Caco-2 (cell line): Measurements from ENCODE around the gene ADD1. TPM values are rescaled to one million over a fixed set of nuclear protein-coding genes. Genes with fewer than 3 reads are reported as not detected.

Source experiments
- BruUV-seq: library from RNA; stranded (reverse); fragments of 400-500 nt; replicated peaks from 2 replicates; lab custom pipeline; 2021; lab: Mats Ljungman, UMichigan
- CTCF ChIA-PET: fragments of 300-600 bp; sonication (Branson Sonifier 250); formaldehyde crosslinking; loops from one replicate; lab custom pipeline; 2022; ENCODE audit warnings: antibody characterized with exemption; lab: Charles Lee
- POLR2A ChIA-PET: fragments of 300-600 bp; sonication (Branson Sonifier 250); formaldehyde crosslinking; loops from one replicate; lab custom pipeline; 2022; ENCODE audit warnings: antibody characterized with exemption; lab: Charles Lee
- DNase-seq, 2 experiments: peaks; one replicate each; pipeline versions ENCODE4 v3.0.0 to v3.0.0-alpha.2; 2020 to 2022
- H3K27me3 ChIP-seq: replicated peaks from 2 replicates; pipeline ENCODE4 v1.6.0; 2011; ENCODE audit warnings: low read length; ENCODE audit not compliant: control insufficient read depth, insufficient read depth
- H3K36me3 ChIP-seq: 2 replicates; pipeline ENCODE4 v1.5.1; 2011; ENCODE audit warnings: low read length; ENCODE audit not compliant: control insufficient read depth, insufficient read depth
- H3K4me1 ChIP-seq: fragments of 250-450 bp; sonication (Bioruptor Pico); 2 replicates; pipeline ENCODE4 v1.5.1; 2020; ENCODE audit warnings: mild to moderate bottlenecking
- H3K4me3 ChIP-seq: 2 replicates; pipeline ENCODE4 v1.5.1; 2011; ENCODE audit warnings: low read depth, mild to moderate bottlenecking, control low read depth, low read length
- H3K9me3 ChIP-seq: fragments of 250-450 bp; sonication (Bioruptor Pico); 2 replicates; pipeline ENCODE4 v1.5.1; 2020; ENCODE audit warnings: mild to moderate bottlenecking, moderate library complexity
- H3K27ac Mint-ChIP-seq: one replicate; pipeline ENCODE4 v1.8.0; 2022; ENCODE audit warnings: mixed read lengths; ENCODE audit not compliant: unreplicated experiment
- H3K27me3 Mint-ChIP-seq: one replicate; pipeline ENCODE4 v1.8.0; 2022; ENCODE audit warnings: mixed read lengths; ENCODE audit not compliant: insufficient read depth, unreplicated experiment
- H3K36me3 Mint-ChIP-seq: one replicate; pipeline ENCODE4 v1.8.0; 2022; ENCODE audit warnings: mild to moderate bottlenecking, mixed read lengths; ENCODE audit not compliant: insufficient read depth, unreplicated experiment
- H3K4me1 Mint-ChIP-seq: one replicate; pipeline ENCODE4 v1.8.0; 2022; ENCODE audit warnings: low read depth, mixed read lengths; ENCODE audit not compliant: unreplicated experiment
- H3K4me3 Mint-ChIP-seq: one replicate; pipeline ENCODE4 v1.8.0; 2022; ENCODE audit warnings: mild to moderate bottlenecking, moderate library complexity, mixed read lengths; ENCODE audit not compliant: unreplicated experiment
- H3K9me3 Mint-ChIP-seq: one replicate; pipeline ENCODE4 v1.8.0; 2022; ENCODE audit warnings: mixed read lengths; ENCODE audit not compliant: unreplicated experiment
- intact Hi-C: fragments of 100-400 bp; cut with micrococcal nuclease; formaldehyde crosslinking; loops from one replicate; pipeline ENCODE4 v1.10.0; 2022; ENCODE audit not compliant: unreplicated experiment
- total RNA-seq: library from RNA; stranded (reverse); gene quantifications from 2 replicates; pipeline ENCODE4 v1.2.3, GENCODE V29; 2022
- TF ChIP-seq, protein P1 (sequence below), 2 experiments: fragments of 200-600 bp in 1 of 2; IDR thresholded peaks; 1 replicate in 1 of 2; 2 replicates in 1 of 2; pipeline versions ENCODE4 v1.5.1 to v1.8.0; 2011 to 2022; ENCODE audit warnings: antibody characterized with exemption in 1 of 2, control low read depth in 1 of 2, inconsistent platforms in 1 of 2, low read depth in 1 of 2, low read length in 1 of 2, mild to moderate bottlenecking in 1 of 2, moderate library complexity in 1 of 2; ENCODE audit not compliant: insufficient read depth in 1 of 2, severe bottlenecking in 1 of 2, unreplicated experiment in 1 of 2

Gene ADD1
- total RNA-seq, 1 experiment from 2014 or later = 242 TPM

- no TSS peak for BruUV-seq
- CTCF ChIA-PET = no interaction called here
- Histone ChIP-seq H3K4me1 (no peaks in the 10 kb centered on the region), H3K4me3 (no peak overlapping the region), H3K36me3 (peaks cover 9% of the 10 kb centered on the region), H3K27me3 (no peaks in the 10 kb centered on the region), H3K9me3 (no peaks in the 10 kb centered on the region)
- no peak overlapping the region for H3K4me3 Mint-ChIP-seq
- no peak overlapping the region for H3K27ac Mint-ChIP-seq
- no peaks in the 10 kb centered on the region for H3K27me3 Mint-ChIP-seq
- TF ChIP-seq, protein P1, sequence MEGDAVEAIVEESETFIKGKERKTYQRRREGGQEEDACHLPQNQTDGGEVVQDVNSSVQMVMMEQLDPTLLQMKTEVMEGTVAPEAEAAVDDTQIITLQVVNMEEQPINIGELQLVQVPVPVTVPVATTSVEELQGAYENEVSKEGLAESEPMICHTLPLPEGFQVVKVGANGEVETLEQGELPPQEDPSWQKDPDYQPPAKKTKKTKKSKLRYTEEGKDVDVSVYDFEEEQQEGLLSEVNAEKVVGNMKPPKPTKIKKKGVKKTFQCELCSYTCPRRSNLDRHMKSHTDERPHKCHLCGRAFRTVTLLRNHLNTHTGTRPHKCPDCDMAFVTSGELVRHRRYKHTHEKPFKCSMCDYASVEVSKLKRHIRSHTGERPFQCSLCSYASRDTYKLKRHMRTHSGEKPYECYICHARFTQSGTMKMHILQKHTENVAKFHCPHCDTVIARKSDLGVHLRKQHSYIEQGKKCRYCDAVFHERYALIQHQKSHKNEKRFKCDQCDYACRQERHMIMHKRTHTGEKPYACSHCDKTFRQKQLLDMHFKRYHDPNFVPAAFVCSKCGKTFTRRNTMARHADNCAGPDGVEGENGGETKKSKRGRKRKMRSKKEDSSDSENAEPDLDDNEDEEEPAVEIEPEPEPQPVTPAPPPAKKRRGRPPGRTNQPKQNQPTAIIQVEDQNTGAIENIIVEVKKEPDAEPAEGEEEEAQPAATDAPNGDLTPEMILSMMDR (IDR thresholded peaks at IDR 0.05; ENCODE audit: insufficient read depth in 1 of 2, low read depth in 1 of 2, low read length in 1 of 2, severe bottlenecking in 1 of 2, unreplicated experiment in 1 of 2) = no peak
- no peaks in the 10 kb centered on the region for H3K9me3 Mint-ChIP-seq
- no peak for DNase-seq
- intact Hi-C loops = no loop called here
- H3K36me3 Mint-ChIP-seq = peaks cover 88% of the 10 kb centered on the region
- POLR2A ChIA-PET = no interaction called here
- no peaks in the 10 kb centered on the region for H3K4me1 Mint-ChIP-seq
Observed at GRCh38 chr4:2946812-2947600, 103.4 kb downstream of the ADD1 start.

DNA sequence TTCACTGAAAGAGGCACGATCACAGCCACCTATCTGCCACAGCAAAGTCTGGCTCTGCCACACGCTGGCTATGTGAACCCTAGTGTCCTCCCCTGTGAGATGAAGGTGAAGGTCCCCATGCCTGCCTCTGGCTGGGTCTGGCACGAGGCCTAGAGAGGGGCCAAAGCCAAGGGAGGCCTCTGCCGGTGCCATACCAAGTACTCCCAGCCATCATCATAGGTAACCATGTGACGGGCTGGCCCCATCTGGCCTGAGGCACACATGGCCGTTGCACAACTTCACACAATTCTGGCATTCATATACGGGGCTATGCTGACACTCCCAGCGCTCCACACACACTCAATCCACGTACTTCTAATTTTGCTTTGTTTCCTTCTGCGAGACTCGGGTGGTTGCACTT, 104.3 kb downstream of the ADD1 start:
- peaks cover 11% of the 10 kb centered on the region for H3K36me3 ChIP-seq
- ChIA-PET POLR2A (interaction anchor here (0.5 kb wide), 1 partner anchor 187 kb away, joined by 3 read pairs; no protein-coding TSS in a partner anchor), CTCF (interaction anchor here (1.4 kb wide), 1 partner anchor 13 kb away, joined by 5 read pairs; no protein-coding TSS in a partner anchor)
- peaks cover 6% of the 10 kb centered on the region for H3K4me1 Mint-ChIP-seq
- DNase-seq = no peak
- H3K4me3 Mint-ChIP-seq = no peak overlapping the region
- peaks cover 88% of the 10 kb centered on the region for H3K36me3 Mint-ChIP-seq
- H3K4me3 ChIP-seq = no peak overlapping the region
- intact Hi-C loops = no loop called here
- H3K27me3 ChIP-seq = no peaks in the 10 kb centered on the region
- peaks cover 5% of the 10 kb centered on the region; the same call in 1 of the 2 replicates for H3K4me1 ChIP-seq
- BruUV-seq = no TSS peak
- TF ChIP-seq, protein P1 (IDR thresholded peaks at IDR 0.05; ENCODE audit: insufficient read depth in 1 of 2, low read depth in 1 of 2, low read length in 1 of 2, severe bottlenecking in 1 of 2, unreplicated experiment in 1 of 2) = no peak
- no peak overlapping the region for H3K27ac Mint-ChIP-seq
- H3K9me3 Mint-ChIP-seq = no peaks in the 10 kb centered on the region
- no peaks in the 10 kb centered on the region for H3K27me3 Mint-ChIP-seq
- no peaks in the 10 kb centered on the region for H3K9me3 ChIP-seq

DNA sequence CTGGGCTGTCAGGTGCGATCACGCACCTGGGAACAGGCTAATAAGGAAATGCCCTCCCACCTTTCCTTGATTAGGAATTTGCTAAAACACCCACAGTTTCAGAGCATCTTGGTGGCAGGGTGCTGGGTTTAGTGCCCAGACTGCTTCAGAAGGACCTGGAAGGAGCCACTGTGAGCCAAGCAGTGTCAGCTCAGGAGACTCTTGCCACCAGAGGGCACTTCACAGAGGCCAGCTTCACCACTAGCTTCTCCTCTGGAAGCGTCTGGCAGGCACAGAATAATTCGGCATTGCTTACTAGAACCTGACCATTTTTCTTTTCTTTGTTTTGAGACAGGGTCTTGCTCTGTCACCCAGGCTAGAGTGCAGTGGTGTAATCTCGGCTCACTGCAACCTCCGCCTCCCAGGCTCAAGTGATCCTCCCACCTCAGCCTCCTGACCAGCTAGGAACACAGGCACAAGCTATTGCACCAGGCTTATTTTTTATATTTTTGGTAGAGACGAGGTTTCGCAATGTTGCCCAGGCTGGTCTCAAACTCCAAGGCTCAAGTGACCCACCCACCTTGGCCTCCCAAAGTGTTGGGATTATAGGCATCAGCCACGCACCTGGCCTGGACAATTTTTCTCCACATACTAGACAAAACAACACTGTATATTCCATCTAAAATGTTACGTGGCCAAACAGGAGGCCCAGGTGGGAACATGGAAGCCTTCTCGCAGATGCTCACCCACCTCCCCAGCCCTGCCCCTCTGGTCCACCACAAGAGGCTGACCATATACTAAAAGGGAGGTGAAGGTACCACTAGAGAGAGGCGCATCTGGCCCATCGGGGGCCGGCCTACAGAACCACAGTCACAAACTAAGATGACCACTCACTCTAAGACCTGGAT, 105.5 kb downstream of the ADD1 start:
- CTCF ChIA-PET = interaction anchor here (0.6 to 1.4 kb wide), 5 partner anchors 14 to 267 kb away, joined by 3 to 13 read pairs (median 5); partner anchors contain the start of genes GRK4 and NOP14

More for the DNA sequence above, 105.5 kb downstream of the ADD1 start:
- Mint-ChIP-seq H3K36me3 (peaks cover 89% of the 10 kb centered on the region), H3K27ac (peak overlapping the region; percentile 45), H3K27me3 (no peaks in the 10 kb centered on the region), H3K9me3 (no peaks in the 10 kb centered on the region), H3K4me1 (peaks cover 6% of the 10 kb centered on the region), H3K4me3 (no peak overlapping the region)
- no TSS peak for BruUV-seq
- Histone ChIP-seq H3K4me3 (no peak overlapping the region), H3K9me3 (no peaks in the 10 kb centered on the region), H3K36me3 (peaks cover 11% of the 10 kb centered on the region), H3K27me3 (no peaks in the 10 kb centered on the region), H3K4me1 (peaks cover 5% of the 10 kb centered on the region; the same call in 1 of the 2 replicates)
- TF ChIP-seq, protein P1 (IDR thresholded peaks at IDR 0.05; ENCODE audit: insufficient read depth in 1 of 2, low read depth in 1 of 2, low read length in 1 of 2, severe bottlenecking in 1 of 2, unreplicated experiment in 1 of 2) = peak; percentile 49 to 51
- DNase-seq = peak in 1 of 2 experiments; percentile 54
- POLR2A ChIA-PET = no interaction called here
- intact Hi-C loops = loop anchor here (1.0 kb wide), 1 partner anchor 88 kb away; no protein-coding TSS in a partner anchor
